GM08714 (cell line): ENCODE measurements around the gene TBL3.

ENCODE experiments used
- H3K4me3 ChIP-seq: fragments of 200-500 bp; sonication (Bioruptor generic); 2 replicates; pipeline ENCODE4 v1.5.1; 2014; ENCODE audit warnings: mild to moderate bottlenecking, low read length, inconsistent platforms
- ZNF274 ChIP-seq: IDR thresholded peaks from 2 replicates; pipeline ENCODE4 v1.6.1; 2012; ENCODE audit warnings: mild to moderate bottlenecking, low read depth, low read length

TBL3 gene

GRCh38 chr16:2029350-2029749 is 57.5 kb downstream of the TBL3 start:
- no peak for TF ChIP-seq ZNF274
- H3K4me3 ChIP-seq: no peak overlapping the region

DNA sequence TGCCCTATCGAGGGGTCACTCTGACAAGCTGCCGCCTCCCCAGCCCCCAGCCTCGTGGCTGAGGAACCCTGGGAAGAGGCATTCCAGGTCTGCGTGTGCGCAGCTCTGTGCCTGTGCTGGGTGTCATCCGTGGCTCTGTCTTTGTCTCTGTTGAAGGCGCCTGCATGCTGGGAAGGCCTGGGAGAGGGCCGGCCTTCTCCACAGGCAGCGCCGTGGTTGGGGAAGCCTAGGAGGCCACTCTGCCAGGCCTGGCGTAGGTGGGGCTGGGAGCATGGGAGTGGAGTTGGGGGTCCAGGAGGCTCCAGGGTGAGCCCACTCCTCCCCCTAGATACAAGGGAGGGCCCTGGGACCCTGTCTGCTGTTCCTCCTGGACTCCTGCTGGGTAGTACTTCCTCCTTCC is 58.2 kb downstream of the TBL3 start:
- no peak overlapping the region for H3K4me3 ChIP-seq
- no peak for TF ChIP-seq ZNF274

GRCh38 chr16:2031081-2031577 is 59.3 kb downstream of the TBL3 start:
- TF ChIP-seq ZNF274: no peak
- H3K4me3 ChIP-seq: no peak overlapping the region
